OCI-M2 (cell line): Measurements from ENCODE around the gene NDUFAF3.

Experiments
- DNase-seq: peaks from one replicate; lab custom pipeline; 2025; ENCODE audit not compliant: unreplicated experiment; lab: John Stamatoyannopoulos, UW

NDUFAF3 gene

DNA sequence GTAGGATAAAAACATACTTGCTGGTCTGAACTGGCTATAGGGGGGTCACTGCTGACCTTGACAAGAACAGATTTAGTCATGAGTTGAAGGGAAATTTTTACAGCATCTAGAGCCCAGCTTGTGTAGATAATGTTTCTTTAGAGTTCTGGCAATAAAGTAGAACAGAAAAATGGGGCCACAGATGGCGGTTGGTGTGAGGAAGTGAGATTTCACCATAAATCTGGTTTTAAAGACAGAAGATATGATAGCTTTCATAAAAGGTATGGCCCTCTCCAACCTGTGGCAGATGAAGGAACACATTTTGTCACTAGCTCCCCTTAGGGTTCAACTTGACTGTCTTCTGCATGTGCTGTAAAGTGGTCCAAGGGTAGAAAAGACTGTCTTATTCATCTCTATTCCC lies 31.6 kb downstream of the NDUFAF3 start:
- no peak for DNase-seq

DNA sequence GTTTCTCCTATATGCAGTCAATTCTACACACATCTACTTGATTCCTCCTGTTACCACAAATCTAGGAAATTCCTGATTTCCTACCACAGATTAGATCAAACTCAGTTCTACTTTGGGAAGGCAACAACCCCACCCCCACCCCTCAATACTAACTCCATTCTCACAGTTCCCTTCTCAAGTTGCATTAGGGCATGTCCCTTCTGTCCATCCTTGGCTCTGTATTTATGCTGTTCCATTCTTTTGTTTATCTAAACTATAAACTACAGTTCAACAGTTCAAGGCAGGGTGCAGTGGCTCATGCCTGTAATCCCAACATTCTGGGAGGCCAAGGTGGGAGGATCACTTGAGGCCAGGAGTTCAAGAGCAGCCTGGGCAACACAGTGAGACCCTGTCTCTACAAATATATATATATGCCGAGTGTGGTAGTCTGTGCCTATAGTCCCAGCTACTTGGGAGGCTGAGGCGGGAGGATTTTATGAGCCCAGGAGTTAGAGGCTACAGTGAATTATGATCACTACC lies 32.5 kb downstream of the NDUFAF3 start:
- no peak for DNase-seq

DNA sequence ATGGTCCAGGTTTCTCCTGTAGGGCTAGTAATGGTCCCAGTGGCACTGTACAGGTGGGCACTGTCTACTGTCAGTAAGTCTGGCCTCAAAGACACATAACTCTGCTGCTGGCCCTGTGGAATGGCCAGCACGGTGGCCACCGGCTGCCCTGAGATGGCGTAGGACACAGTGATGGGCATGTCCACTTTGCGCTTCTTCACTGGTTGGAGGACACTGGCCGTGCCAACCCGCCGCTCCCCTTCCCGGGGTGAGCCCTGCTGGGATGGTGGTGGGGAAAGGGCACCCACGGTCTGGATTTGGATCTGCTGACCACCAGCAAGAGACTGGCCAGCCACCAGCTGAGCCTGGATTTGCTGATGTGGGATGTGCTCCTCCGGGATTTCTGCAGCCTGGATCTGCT lies 35.3 kb downstream of the NDUFAF3 start:
- no peak for DNase-seq

DNA sequence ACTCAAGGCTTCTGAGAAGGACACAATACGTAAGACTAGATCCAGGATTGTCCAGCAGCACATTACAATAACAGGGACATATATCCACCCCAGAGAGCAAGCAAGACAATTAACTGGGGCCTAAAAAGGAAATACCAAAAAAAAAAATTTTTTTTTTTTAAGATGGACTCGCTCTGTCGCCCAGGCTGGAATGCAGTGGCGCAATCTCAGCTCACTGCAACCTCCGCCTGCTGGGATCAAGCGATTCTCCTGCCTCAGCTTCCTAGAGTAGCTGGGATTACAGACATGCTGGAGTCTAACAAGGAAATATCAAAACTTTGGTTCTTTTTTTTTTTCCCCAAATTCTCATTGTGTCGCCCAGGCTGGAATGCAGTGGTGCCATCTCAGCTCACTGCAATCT lies 36.1 kb downstream of the NDUFAF3 start:
- no peak for DNase-seq
